Nephron progenitor cell (in vitro differentiated cells): ENCODE results near the gene ZFP62.

Experiments used
- DNase-seq: peaks from one replicate; pipeline ENCODE4 v3.0.0; 2021
- H3K27ac Mint-ChIP-seq: 2 replicates; pipeline ENCODE4 v1.8.0; 2021; ENCODE audit warnings: mild to moderate bottlenecking, moderate library complexity, mixed read lengths
- H3K27me3 Mint-ChIP-seq: 2 replicates; pipeline ENCODE4 v1.8.0; 2021; ENCODE audit warnings: mild to moderate bottlenecking, low read depth, mixed read lengths; ENCODE audit not compliant: poor library complexity
- H3K36me3 Mint-ChIP-seq: 2 replicates; pipeline ENCODE4 v1.8.0; 2021; ENCODE audit warnings: low read depth, mixed read lengths
- H3K4me1 Mint-ChIP-seq: 2 replicates; pipeline ENCODE4 v1.8.0; 2021; ENCODE audit warnings: mixed read lengths
- H3K4me3 Mint-ChIP-seq: 2 replicates; pipeline ENCODE4 v1.8.0; 2021; ENCODE audit warnings: mild to moderate bottlenecking, moderate library complexity, mixed read lengths
- H3K9me3 Mint-ChIP-seq: 2 replicates; pipeline ENCODE4 v1.8.0; 2021; ENCODE audit warnings: mild to moderate bottlenecking, moderate library complexity, mixed read lengths
- TF ChIP-seq, protein P1 (sequence below): fragments of 200-600 bp; sonication (generic); IDR thresholded peaks from 2 replicates; pipeline ENCODE4 v1.5.0; 2021; ENCODE audit warnings: antibody characterized with exemption

ZFP62 gene

DNA sequence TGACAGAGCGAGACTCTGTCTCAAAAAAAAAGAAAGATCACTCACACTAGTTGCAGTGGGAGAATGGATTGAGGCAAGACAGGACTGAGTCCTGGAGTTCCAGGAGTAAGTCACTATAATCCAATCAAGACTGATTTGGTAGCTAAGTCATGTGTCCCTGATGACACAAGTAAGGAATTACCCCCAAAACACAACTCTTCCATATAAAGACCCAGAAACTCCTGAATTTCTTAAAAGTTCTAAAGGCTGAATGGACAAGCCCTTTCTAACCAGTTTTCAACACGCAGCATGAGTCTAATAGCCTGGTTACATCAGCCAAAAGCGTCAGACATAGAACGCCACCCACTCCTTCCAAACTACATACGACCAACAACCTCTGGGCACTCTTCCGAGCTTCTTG, 2.5 kb downstream of the ZFP62 start:
- Mint-ChIP-seq H3K4me3 (peak overlapping the region; percentile 95), H3K27me3 (peaks cover 5% of the 10 kb centered on the region), H3K27ac (no peak overlapping the region), H3K36me3 (peaks cover 60% of the 10 kb centered on the region), H3K4me1 (peaks cover 24% of the 10 kb centered on the region), H3K9me3 (peaks cover 56% of the 10 kb centered on the region)
- TF ChIP-seq, protein P1, sequence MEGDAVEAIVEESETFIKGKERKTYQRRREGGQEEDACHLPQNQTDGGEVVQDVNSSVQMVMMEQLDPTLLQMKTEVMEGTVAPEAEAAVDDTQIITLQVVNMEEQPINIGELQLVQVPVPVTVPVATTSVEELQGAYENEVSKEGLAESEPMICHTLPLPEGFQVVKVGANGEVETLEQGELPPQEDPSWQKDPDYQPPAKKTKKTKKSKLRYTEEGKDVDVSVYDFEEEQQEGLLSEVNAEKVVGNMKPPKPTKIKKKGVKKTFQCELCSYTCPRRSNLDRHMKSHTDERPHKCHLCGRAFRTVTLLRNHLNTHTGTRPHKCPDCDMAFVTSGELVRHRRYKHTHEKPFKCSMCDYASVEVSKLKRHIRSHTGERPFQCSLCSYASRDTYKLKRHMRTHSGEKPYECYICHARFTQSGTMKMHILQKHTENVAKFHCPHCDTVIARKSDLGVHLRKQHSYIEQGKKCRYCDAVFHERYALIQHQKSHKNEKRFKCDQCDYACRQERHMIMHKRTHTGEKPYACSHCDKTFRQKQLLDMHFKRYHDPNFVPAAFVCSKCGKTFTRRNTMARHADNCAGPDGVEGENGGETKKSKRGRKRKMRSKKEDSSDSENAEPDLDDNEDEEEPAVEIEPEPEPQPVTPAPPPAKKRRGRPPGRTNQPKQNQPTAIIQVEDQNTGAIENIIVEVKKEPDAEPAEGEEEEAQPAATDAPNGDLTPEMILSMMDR: no peak
- DNase-seq: no peak

DNA sequence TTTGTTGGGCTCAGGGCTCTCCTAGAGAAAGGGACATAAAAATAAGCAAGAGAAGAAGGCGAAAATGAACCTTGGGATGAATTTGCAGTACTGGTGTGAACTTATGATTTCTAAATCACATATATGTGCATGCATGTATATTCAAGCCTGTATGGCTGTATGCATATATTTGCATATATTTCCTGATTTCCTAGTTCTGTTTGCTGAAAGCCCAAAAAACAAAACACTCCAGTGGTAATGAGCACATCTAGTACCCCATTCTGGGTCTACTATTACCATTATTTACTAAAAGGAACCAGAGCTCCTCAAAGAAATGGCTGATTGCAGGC, 7.3 kb downstream of the ZFP62 start:
- Mint-ChIP-seq H3K4me3 (no peak overlapping the region), H3K4me1 (peaks cover 5% of the 10 kb centered on the region), H3K27me3 (peaks cover 11% of the 10 kb centered on the region), H3K36me3 (peaks cover 99% of the 10 kb centered on the region), H3K9me3 (peaks cover 96% of the 10 kb centered on the region), H3K27ac (no peak overlapping the region)
- TF ChIP-seq, protein P1: no peak
- no peak for DNase-seq

DNA sequence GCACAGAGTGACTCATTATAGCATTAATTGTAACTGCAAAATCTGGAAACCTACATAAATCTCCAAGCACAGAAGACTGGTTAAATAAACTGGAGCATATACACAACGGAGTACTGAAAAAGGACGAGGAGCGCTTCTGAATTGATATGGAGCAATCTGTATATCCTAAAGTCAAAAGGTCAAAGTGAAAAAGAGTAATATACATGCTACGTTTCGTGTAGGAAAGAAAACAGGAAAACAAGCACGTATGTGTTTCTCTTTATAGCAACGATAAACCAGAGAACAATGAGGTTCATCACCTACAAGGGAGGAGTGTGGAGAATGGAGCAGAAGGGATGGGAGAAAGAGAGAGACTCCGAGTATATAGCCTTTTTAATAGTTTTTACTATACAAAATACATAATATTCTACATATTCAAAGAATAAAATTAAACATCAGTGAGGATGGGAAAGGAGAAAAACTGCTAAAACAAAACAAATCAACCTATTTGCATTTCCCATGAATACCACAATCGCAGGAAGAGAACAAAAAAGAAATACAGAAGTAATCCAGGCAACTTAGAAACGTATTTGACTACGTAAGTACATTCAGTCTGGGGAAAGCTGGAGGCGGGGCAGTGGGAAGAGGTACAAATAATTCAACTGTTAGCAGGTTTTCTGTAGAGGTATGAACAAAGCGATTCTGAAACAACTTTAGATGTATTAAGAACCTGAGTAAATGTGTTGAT, 7.8 kb downstream of the ZFP62 start:
- DNase-seq: no peak
- Mint-ChIP-seq H3K4me3 (no peak overlapping the region), H3K27ac (no peak overlapping the region), H3K9me3 (peaks cover 96% of the 10 kb centered on the region), H3K27me3 (peaks cover 11% of the 10 kb centered on the region), H3K4me1 (peaks cover 5% of the 10 kb centered on the region), H3K36me3 (peaks cover 99% of the 10 kb centered on the region)
- TF ChIP-seq, protein P1: no peak

DNA sequence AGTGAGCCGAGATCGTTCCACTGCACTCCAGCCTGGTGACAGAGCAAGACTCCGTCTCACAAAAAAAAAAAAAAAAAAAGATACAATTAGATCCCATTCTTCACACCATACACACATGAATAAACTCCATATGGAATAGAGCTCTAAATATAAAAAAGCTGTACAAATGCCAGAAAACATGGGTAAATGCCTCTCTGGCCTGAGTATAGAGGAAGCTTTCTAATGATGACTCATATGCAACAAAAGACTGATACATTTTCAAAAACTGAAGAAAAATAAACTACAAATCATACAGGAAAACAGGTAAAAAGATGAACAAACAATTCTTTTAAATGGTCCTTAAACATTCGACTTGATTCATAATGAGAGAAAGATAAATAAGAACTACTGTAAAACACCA, 8.6 kb downstream of the ZFP62 start:
- TF ChIP-seq, protein P1: no peak
- no peak overlapping the region for H3K4me3 Mint-ChIP-seq
- H3K9me3 Mint-ChIP-seq: peaks cover 100% of the 10 kb centered on the region
- H3K27ac Mint-ChIP-seq: no peak overlapping the region
- peaks cover 11% of the 10 kb centered on the region for H3K27me3 Mint-ChIP-seq
- peaks cover 5% of the 10 kb centered on the region for H3K4me1 Mint-ChIP-seq
- no peak for DNase-seq
- peaks cover 100% of the 10 kb centered on the region for H3K36me3 Mint-ChIP-seq

DNA sequence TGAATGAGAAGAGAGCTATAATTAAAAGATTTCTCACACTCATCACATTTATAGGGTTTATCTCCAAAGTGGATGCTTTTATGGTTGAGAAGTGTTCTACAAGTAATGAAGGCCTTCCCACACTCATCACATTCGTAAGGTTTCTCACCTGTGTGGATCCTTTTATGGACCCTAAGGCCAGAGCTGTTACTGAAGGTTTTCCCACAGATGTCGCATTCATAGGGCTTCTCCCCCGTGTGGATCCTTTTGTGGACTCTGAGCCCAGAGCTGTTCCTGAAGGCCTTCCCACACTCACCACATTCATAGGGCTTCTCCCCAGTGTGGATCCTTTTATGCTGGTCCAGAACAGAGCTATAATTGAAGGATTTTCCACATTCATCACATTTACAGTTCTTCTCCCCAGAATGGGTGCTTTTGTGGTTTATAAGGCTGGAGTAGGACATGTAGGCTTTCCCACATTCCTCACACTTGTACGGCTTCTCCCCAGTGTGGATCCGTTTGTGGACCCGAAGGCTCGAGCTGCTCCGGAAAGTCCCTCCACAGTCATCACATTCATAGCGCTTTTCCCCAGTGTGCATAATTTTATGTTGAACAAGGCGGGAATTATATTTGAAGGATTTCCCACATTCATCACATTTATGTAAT, 10.5 kb downstream of the ZFP62 start:
- peaks cover 100% of the 10 kb centered on the region for H3K36me3 Mint-ChIP-seq
- H3K9me3 Mint-ChIP-seq: peaks cover 100% of the 10 kb centered on the region
- no peaks in the 10 kb centered on the region for H3K4me1 Mint-ChIP-seq
- TF ChIP-seq, protein P1: no peak
- peaks cover 12% of the 10 kb centered on the region for H3K27me3 Mint-ChIP-seq
- no peak overlapping the region for H3K4me3 Mint-ChIP-seq
- DNase-seq: no peak
- no peak overlapping the region for H3K27ac Mint-ChIP-seq

DNA sequence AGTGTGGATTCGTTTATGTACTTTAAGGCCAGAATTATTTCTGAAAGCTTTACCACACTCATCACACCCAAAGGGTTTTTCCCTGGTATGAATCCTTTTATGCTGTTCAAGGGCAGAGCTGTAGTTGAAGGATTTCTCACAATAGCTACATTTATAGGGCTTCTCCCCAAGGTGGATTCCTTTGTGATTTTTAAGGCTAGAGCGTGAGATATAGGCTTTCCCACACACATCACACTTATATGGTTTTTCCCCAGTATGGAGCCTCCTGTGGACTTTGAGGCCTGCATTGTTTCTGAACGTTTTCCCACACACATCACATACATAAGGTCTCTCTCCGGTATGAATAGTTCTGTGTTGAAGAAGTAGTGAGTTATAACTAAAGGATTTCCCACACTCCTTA, 11.2 kb downstream of the ZFP62 start:
- no peak for DNase-seq
- no peak overlapping the region for H3K4me3 Mint-ChIP-seq
- no peak overlapping the region for H3K27ac Mint-ChIP-seq
- H3K9me3 Mint-ChIP-seq: peaks cover 98% of the 10 kb centered on the region
- TF ChIP-seq, protein P1: no peak
- H3K4me1 Mint-ChIP-seq: no peaks in the 10 kb centered on the region
- peaks cover 12% of the 10 kb centered on the region for H3K27me3 Mint-ChIP-seq
- peaks cover 99% of the 10 kb centered on the region for H3K36me3 Mint-ChIP-seq
